ENCODE results near the gene PSME1. TPM values are rescaled to one million over a fixed set of nuclear protein-coding genes. Genes with fewer than 3 reads are reported as not detected.
A peak's percentile ranks its signal among the peaks of the same experiment; 100 is the strongest.

The PSME1 gene
- total and polyA plus RNA-seq, 2 of the 13 experiments (the other 11 are each of a cell fraction or from before 2014, with no cell fraction given), result 159 to 608 TPM

GRCh38 chr14:24114532-24115421 is 21.2 kb upstream of the PSME1 start, which contains the start of the genes DCAF11 and NRL (continued):
- TF ChIP-seq NFKBIZ (CRISPR knock-in tag; IDR thresholded peaks at IDR 0.05) (peak; percentile 88), RFXAP (CRISPR knock-in tag; IDR thresholded peaks at IDR 0.05; ENCODE audit: borderline replicate concordance) (peak; percentile 98), ZNF577 (CRISPR knock-in tag; IDR thresholded peaks at IDR 0.05; ENCODE audit: borderline replicate concordance, low read depth) (no peak), ZSCAN9 (CRISPR knock-in tag; IDR thresholded peaks at IDR 0.05; ENCODE audit: borderline replicate concordance) (peak; percentile 95), ZNF512 (CRISPR knock-in tag; IDR thresholded peaks at IDR 0.05) (no peak; the same call in 1 of the 2 replicates), ZBTB33 (CRISPR knock-in tag; IDR thresholded peaks at IDR 0.05) (peak; percentile 87), ZNF740 (CRISPR knock-in tag; IDR thresholded peaks at IDR 0.05) (peak; percentile 87; the same call in 1 of the 2 replicates), TAF15 (IDR thresholded peaks at IDR 0.05; ENCODE audit: low read depth, low read length, poor library complexity, severe bottlenecking) (peak; percentile 96), NR2C2 (CRISPR knock-in tag; IDR thresholded peaks at IDR 0.05; ENCODE audit: borderline replicate concordance) (peak; percentile 91; the same call in 1 of the 2 replicates), ZSCAN12 (CRISPR knock-in tag; IDR thresholded peaks at IDR 0.05) (no peak; the same call in 1 of the 2 replicates), GLI4 (CRISPR knock-in tag; IDR thresholded peaks at IDR 0.05; ENCODE audit: borderline replicate concordance) (peak; percentile 92)
- TF ChIP-seq, protein P1, sequence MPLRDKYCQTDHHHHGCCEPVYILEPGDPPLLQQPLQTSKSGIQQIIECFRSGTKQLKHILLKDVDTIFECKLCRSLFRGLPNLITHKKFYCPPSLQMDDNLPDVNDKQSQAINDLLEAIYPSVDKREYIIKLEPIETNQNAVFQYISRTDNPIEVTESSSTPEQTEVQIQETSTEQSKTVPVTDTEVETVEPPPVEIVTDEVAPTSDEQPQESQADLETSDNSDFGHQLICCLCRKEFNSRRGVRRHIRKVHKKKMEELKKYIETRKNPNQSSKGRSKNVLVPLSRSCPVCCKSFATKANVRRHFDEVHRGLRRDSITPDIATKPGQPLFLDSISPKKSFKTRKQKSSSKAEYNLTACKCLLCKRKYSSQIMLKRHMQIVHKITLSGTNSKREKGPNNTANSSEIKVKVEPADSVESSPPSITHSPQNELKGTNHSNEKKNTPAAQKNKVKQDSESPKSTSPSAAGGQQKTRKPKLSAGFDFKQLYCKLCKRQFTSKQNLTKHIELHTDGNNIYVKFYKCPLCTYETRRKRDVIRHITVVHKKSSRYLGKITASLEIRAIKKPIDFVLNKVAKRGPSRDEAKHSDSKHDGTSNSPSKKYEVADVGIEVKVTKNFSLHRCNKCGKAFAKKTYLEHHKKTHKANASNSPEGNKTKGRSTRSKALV (CRISPR knock-in tag; IDR thresholded peaks at IDR 0.05), result peak; percentile 90
- TF ChIP-seq, protein P2, sequence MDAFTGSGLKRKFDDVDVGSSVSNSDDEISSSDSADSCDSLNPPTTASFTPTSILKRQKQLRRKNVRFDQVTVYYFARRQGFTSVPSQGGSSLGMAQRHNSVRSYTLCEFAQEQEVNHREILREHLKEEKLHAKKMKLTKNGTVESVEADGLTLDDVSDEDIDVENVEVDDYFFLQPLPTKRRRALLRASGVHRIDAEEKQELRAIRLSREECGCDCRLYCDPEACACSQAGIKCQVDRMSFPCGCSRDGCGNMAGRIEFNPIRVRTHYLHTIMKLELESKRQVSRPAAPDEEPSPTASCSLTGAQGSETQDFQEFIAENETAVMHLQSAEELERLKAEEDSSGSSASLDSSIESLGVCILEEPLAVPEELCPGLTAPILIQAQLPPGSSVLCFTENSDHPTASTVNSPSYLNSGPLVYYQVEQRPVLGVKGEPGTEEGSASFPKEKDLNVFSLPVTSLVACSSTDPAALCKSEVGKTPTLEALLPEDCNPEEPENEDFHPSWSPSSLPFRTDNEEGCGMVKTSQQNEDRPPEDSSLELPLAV (CRISPR knock-in tag; conservative IDR thresholded peaks at IDR 0.05; ENCODE audit: low read depth), result no peak
- TF ChIP-seq, protein P3, sequence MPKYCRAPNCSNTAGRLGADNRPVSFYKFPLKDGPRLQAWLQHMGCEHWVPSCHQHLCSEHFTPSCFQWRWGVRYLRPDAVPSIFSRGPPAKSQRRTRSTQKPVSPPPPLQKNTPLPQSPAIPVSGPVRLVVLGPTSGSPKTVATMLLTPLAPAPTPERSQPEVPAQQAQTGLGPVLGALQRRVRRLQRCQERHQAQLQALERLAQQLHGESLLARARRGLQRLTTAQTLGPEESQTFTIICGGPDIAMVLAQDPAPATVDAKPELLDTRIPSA (CRISPR knock-in tag; IDR thresholded peaks at IDR 0.05; ENCODE audit: borderline replicate concordance), result 0 out of 2 replicates have a peak, but pooled peaks have one; percentile 90
- TF ChIP-seq, protein P4, sequence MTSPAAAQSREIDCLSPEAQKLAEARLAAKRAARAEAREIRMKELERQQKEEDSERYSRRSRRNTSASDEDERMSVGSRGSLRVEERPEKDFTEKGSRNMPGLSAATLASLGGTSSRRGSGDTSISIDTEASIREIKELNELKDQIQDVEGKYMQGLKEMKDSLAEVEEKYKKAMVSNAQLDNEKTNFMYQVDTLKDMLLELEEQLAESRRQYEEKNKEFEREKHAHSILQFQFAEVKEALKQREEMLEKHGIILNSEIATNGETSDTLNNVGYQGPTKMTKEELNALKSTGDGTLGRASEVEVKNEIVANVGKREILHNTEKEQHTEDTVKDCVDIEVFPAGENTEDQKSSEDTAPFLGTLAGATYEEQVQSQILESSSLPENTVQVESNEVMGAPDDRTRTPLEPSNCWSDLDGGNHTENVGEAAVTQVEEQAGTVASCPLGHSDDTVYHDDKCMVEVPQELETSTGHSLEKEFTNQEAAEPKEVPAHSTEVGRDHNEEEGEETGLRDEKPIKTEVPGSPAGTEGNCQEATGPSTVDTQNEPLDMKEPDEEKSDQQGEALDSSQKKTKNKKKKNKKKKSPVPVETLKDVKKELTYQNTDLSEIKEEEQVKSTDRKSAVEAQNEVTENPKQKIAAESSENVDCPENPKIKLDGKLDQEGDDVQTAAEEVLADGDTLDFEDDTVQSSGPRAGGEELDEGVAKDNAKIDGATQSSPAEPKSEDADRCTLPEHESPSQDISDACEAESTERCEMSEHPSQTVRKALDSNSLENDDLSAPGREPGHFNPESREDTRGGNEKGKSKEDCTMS (CRISPR knock-in tag; conservative IDR thresholded peaks at IDR 0.05), result no peak; the same call in 1 of the 2 replicates

All from HepG2 (cell line).